Rectal smooth muscle tissue (tissue), 1 donor: Measurements from ENCODE around the gene TGM1.

Source experiments
- H3K27ac ChIP-seq: one replicate; pipeline ENCODE4 v1.7.0; 2013; ENCODE audit warnings: low read depth, low read length, inconsistent platforms
- H3K27me3 ChIP-seq: one replicate; pipeline ENCODE4 v1.7.0; 2013; ENCODE audit warnings: low read length; ENCODE audit not compliant: control insufficient read depth, insufficient read depth
- H3K36me3 ChIP-seq: one replicate; pipeline ENCODE4 v1.7.0; 2013; ENCODE audit warnings: low read length; ENCODE audit not compliant: control insufficient read depth, insufficient read depth
- H3K4me1 ChIP-seq: one replicate; pipeline ENCODE4 v1.7.0; 2013; ENCODE audit warnings: low read length; ENCODE audit not compliant: control insufficient read depth, insufficient read depth
- H3K4me3 ChIP-seq: one replicate; pipeline ENCODE4 v1.7.0; 2013; ENCODE audit warnings: low read length
- H3K9ac ChIP-seq: one replicate; pipeline ENCODE4 v1.7.0; 2013; ENCODE audit warnings: low read length

The TGM1 gene

GRCh38 chr14:24262821-24263733, at the start of gene TGM1:
TSS of gene TGM1 (minus strand) at chr14:24263177. CDS start at chr14:24262352, 825 bp downstream.
- no peaks in the 10 kb centered on the region for H3K4me1 ChIP-seq
- H3K36me3 ChIP-seq, result no peaks in the 10 kb centered on the region
- no peak within 1 kb of the TSS for H3K4me3 ChIP-seq
- no peak within 1 kb of the TSS for H3K27ac ChIP-seq
- H3K9ac ChIP-seq, result no peak within 1 kb of the TSS
- no peaks in the 10 kb centered on the region for H3K27me3 ChIP-seq

- peak overlapping the region; percentile 67 for H3K4me3 ChIP-seq
- H3K36me3 ChIP-seq, result peaks cover 3% of the 10 kb centered on the region
- H3K9ac ChIP-seq, result no peak overlapping the region
- H3K27ac ChIP-seq, result no peak overlapping the region
- no peaks in the 10 kb centered on the region for H3K27me3 ChIP-seq
- H3K4me1 ChIP-seq, result peaks cover 8% of the 10 kb centered on the region
These were observed 49.0 kb upstream of the TGM1 start for GRCh38 chr14:24311837-24312615.

GRCh38 chr14:24310646-24311604, 47.9 kb upstream of the TGM1 start, which contains the start of gene LTB4R:
TSS of gene LTB4R (plus strand) at chr14:24311502. CDS start at chr14:24315652, 4,150 bp downstream.
- H3K27ac ChIP-seq, result peak within 1 kb of the TSS; percentile 59
- H3K36me3 ChIP-seq, result peaks cover 9% of the 10 kb centered on the region
- peaks cover 8% of the 10 kb centered on the region for H3K4me1 ChIP-seq
- H3K27me3 ChIP-seq, result no peaks in the 10 kb centered on the region
- peak within 1 kb of the TSS; percentile 67 for H3K4me3 ChIP-seq
- H3K9ac ChIP-seq, result peak within 1 kb of the TSS; percentile 53

- Histone ChIP-seq H3K36me3 (peaks cover 16% of the 10 kb centered on the region), H3K27ac (peak overlapping the region; percentile 59), H3K27me3 (no peaks in the 10 kb centered on the region), H3K9ac (no peak overlapping the region), H3K4me1 (peaks cover 8% of the 10 kb centered on the region), H3K4me3 (peak overlapping the region; percentile 67)
These were observed 47.3 kb upstream of the TGM1 start for GRCh38 chr14:24310265-24310645.

GRCh38 chr14:24309538-24310264, 46.7 kb upstream of the TGM1 start, which contains the start of gene LTB4R2:
TSS of gene LTB4R2 (plus strand) at chr14:24310140. CDS start at chr14:24310665, 525 bp downstream.
- H3K27ac ChIP-seq, result peak within 1 kb of the TSS; percentile 59
- no peak within 1 kb of the TSS for H3K9ac ChIP-seq
- peak within 1 kb of the TSS; percentile 67 for H3K4me3 ChIP-seq
- no peaks in the 10 kb centered on the region for H3K27me3 ChIP-seq
- peaks cover 21% of the 10 kb centered on the region for H3K36me3 ChIP-seq
- peaks cover 8% of the 10 kb centered on the region for H3K4me1 ChIP-seq

- no peak overlapping the region for H3K9ac ChIP-seq
- peaks cover 8% of the 10 kb centered on the region for H3K4me1 ChIP-seq
- no peak overlapping the region for H3K4me3 ChIP-seq
These were observed 45.6 kb upstream of the TGM1 start for GRCh38 chr14:24308342-24309124.

GRCh38 chr14:24307575-24308341, 44.8 kb upstream of the TGM1 start, which contains the start of gene CIDEB:
TSS of gene CIDEB (minus strand) at chr14:24307977. CDS start at chr14:24307858, 119 bp downstream.
- H3K36me3 ChIP-seq, result peaks cover 37% of the 10 kb centered on the region
- H3K4me3 ChIP-seq, result no peak within 1 kb of the TSS
- no peak within 1 kb of the TSS for H3K27ac ChIP-seq
- no peaks in the 10 kb centered on the region for H3K27me3 ChIP-seq
- H3K9ac ChIP-seq, result no peak within 1 kb of the TSS
- peaks cover 8% of the 10 kb centered on the region for H3K4me1 ChIP-seq

More at GRCh38 chr14:24308342-24309124, 45.6 kb upstream of the TGM1 start:
- Histone ChIP-seq H3K36me3 (peaks cover 32% of the 10 kb centered on the region), H3K27ac (no peak overlapping the region), H3K27me3 (no peaks in the 10 kb centered on the region)

GRCh38 chr14:24307156-24307574, 44.2 kb upstream of the TGM1 start:
- Histone ChIP-seq H3K27me3 (no peaks in the 10 kb centered on the region), H3K9ac (no peak overlapping the region), H3K36me3 (peaks cover 43% of the 10 kb centered on the region), H3K4me1 (peaks cover 8% of the 10 kb centered on the region), H3K27ac (no peak overlapping the region), H3K4me3 (no peak overlapping the region)

- Histone ChIP-seq H3K36me3 (peaks cover 47% of the 10 kb centered on the region), H3K4me3 (no peak overlapping the region), H3K27me3 (no peaks in the 10 kb centered on the region), H3K27ac (no peak overlapping the region), H3K9ac (no peak overlapping the region), H3K4me1 (peaks cover 10% of the 10 kb centered on the region)
These were observed 41.0 kb upstream of the TGM1 start for GRCh38 chr14:24304019-24304387.

- Histone ChIP-seq H3K4me1 (peaks cover 13% of the 10 kb centered on the region), H3K36me3 (peaks cover 45% of the 10 kb centered on the region), H3K27ac (peak overlapping the region; percentile 85)
These were observed 37.5 kb upstream of the TGM1 start for GRCh38 chr14:24300326-24300980.

More at GRCh38 chr14:24300326-24300980, 37.5 kb upstream of the TGM1 start:
- Histone ChIP-seq H3K9ac (peak overlapping the region; percentile 45), H3K4me3 (peak overlapping the region; percentile 98), H3K27me3 (no peaks in the 10 kb centered on the region)
